ENCODE measurements around the gene ABHD17C.

Gene ABHD17C

GRCh38 chr15:80766275-80766674 lies 71.2 kb downstream of the ABHD17C start:
- Histone ChIP-seq H3K9ac (ENCODE audit: insufficient read length) (no peak overlapping the region), H3K9me3 (ENCODE audit: low read depth, low read length) (no peaks in the 10 kb centered on the region), H3K4me3 (no peak overlapping the region), H3K36me3 (ENCODE audit: insufficient read depth, low read length) (no peaks in the 10 kb centered on the region), H3K27ac (no peak overlapping the region)
- TF ChIP-seq EZH2 (IDR thresholded peaks at IDR 0.05) (no peak), FOXP2 (optimal IDR thresholded peaks at IDR 0.05; ENCODE audit: control extremely low read depth, extremely low read length, insufficient read depth) (no peak)
- DNase-seq (ENCODE audit: low read depth, low spot score): no peak

DNA sequence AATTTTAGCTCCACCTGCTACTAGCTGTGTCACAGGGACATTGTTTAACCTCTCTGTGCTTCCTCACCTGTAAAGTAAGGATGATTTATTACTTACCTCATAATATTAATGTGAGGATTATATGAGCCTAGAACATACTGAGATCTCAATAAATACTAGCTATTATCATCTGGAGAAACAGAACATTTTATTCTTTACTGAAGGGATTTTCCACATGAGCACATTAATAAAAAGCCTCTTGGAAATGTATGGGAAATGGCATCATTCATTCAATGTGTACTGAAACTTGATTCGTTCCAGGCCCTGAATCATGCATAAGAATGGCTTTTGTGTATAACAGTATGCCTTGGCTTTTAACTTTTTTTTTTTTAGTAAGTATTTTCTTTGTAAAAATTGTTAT lies 73.0 kb downstream of the ABHD17C start:
- no peak overlapping the region for H3K27ac ChIP-seq
- no peak overlapping the region for H3K9ac ChIP-seq (ENCODE audit: insufficient read length)
- TF ChIP-seq FOXP2 (optimal IDR thresholded peaks at IDR 0.05; ENCODE audit: control extremely low read depth, extremely low read length, insufficient read depth) (no peak), POLR2AphosphoS5 (IDR thresholded peaks at IDR 0.05; ENCODE audit: borderline replicate concordance, low read depth, low read length) (no peak), EZH2 (IDR thresholded peaks at IDR 0.05) (no peak)
- H3K4me3 ChIP-seq: no peak overlapping the region
- no peaks in the 10 kb centered on the region for H3K9me3 ChIP-seq (ENCODE audit: low read depth, low read length)
- no peak for DNase-seq (ENCODE audit: low read depth, low spot score)
- no peaks in the 10 kb centered on the region for H3K36me3 ChIP-seq (ENCODE audit: insufficient read depth, low read length)

GRCh38 chr15:80769153-80769828 lies 74.2 kb downstream of the ABHD17C start:
- Histone ChIP-seq H3K4me3 (no peak overlapping the region), H3K9me3 (ENCODE audit: low read depth, low read length) (no peaks in the 10 kb centered on the region), H3K9ac (ENCODE audit: insufficient read length) (no peak overlapping the region), H3K27ac (no peak overlapping the region), H3K36me3 (ENCODE audit: insufficient read depth, low read length) (no peaks in the 10 kb centered on the region)
- DNase-seq (ENCODE audit: low read depth, low spot score): no peak
- TF ChIP-seq POLR2AphosphoS5 (IDR thresholded peaks at IDR 0.05; ENCODE audit: borderline replicate concordance, low read depth, low read length) (no peak), EZH2 (IDR thresholded peaks at IDR 0.05) (no peak), FOXP2 (optimal IDR thresholded peaks at IDR 0.05; ENCODE audit: control extremely low read depth, extremely low read length, insufficient read depth) (no peak)

DNA sequence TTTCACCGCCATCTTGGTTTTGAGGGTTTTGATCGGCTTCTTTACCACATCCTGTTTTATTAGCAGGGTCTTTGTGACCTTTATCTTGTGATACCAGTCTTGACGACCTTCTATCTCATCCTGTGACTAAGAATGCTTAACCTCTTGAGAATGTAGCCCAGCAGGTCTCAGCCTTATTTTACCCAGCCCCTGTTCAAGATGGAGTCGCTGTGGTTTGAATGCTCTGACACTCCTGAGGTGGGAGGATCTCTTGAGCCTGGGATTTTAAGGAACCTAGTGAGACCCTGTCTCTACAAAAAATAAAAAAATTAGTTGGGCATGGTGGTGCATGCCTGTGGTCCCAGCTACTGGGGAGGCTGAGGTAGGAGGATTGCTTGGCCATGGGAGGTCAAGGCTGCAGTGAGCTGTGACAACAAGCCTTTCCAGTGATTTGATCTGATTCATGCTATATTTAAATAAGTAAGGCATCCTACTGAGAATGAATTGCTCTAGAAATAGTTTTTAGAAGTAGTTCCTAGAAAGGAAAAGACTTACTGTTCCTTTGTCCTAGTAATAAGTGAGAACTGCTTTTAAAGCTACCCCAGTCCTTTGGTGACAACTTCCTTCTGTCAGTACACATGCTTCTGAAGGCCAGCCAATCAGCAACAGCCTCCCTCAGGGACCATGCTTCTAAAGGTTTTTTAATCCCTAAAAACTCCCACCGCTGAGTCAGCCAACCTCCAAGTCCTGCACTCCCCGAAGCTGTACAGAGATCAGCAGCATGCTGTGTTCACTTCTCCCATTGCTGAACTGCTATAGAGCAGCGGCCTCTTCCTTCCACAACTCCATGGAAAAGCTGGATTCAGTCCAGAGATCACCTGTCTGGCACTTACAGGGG lies 75.0 kb downstream of the ABHD17C start:
- no peak for TF ChIP-seq EZH2 (IDR thresholded peaks at IDR 0.05)
- TF ChIP-seq FOXP2 (optimal IDR thresholded peaks at IDR 0.05; ENCODE audit: control extremely low read depth, extremely low read length, insufficient read depth): no peak
- no peak for TF ChIP-seq POLR2AphosphoS5 (IDR thresholded peaks at IDR 0.05; ENCODE audit: borderline replicate concordance, low read depth, low read length)
- Histone ChIP-seq H3K27ac (no peak overlapping the region), H3K9ac (ENCODE audit: insufficient read length) (no peak overlapping the region), H3K36me3 (ENCODE audit: insufficient read depth, low read length) (no peaks in the 10 kb centered on the region), H3K9me3 (ENCODE audit: low read depth, low read length) (no peaks in the 10 kb centered on the region), H3K4me3 (no peak overlapping the region)
- no peak for DNase-seq (ENCODE audit: low read depth, low spot score)

DNA sequence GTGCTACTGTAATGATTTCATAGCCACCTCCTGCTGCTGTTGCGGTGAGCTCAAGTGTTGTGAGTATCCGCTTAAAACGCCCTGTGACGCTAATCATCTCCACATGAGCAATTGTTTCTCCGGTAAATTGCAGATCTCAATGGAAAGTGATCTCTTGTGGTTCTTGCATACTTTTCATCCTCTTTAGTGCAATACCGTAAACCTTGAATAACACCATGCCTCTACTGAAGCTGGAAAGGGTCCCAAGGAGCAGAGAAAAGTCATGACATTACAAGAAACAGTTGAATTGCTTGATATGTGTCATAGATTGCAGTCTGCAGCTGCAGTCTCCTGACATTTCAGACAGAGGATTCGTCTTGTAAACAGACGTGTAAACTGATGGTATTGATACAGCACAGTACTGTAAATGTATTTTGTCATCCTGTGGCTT lies 78.0 kb downstream of the ABHD17C start:
- Histone ChIP-seq H3K9me3 (ENCODE audit: low read depth, low read length) (no peaks in the 10 kb centered on the region), H3K27ac (no peak overlapping the region), H3K36me3 (ENCODE audit: insufficient read depth, low read length) (no peaks in the 10 kb centered on the region), H3K4me3 (no peak overlapping the region), H3K9ac (ENCODE audit: insufficient read length) (no peak overlapping the region)
- TF ChIP-seq POLR2AphosphoS5 (IDR thresholded peaks at IDR 0.05; ENCODE audit: borderline replicate concordance, low read depth, low read length): no peak
- DNase-seq (ENCODE audit: low read depth, low spot score): no peak

DNA sequence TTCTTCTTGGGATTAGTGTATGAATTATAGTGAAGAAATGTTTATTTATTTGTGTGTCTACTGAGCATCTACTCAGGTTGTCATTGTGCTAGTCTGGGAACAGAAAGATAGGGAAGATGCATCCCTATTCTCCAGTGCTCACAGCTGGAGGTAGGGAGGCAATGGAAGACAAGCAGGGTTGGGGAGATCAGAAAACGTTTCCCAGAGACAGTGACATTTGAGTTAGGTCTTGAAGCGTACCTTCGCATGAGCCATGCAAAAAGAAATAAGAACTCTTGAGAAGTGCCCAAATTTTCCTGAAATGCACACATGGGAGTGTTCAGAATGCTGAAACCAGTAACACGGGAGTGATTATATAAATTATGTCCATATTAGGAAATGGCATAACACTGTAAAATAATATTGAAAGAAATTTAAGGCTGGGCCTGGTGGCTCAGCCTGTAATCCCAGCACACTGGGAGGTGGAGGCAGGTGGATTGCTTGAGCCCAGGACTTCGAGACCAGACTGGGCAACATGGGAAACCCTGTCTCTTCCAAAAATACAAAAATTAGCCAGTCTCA lies 78.8 kb downstream of the ABHD17C start:
- H3K9ac ChIP-seq (ENCODE audit: insufficient read length): no peak overlapping the region
- H3K27ac ChIP-seq: no peak overlapping the region
- TF ChIP-seq FOXP2 (optimal IDR thresholded peaks at IDR 0.05; ENCODE audit: control extremely low read depth, extremely low read length, insufficient read depth) (no peak), POLR2AphosphoS5 (IDR thresholded peaks at IDR 0.05; ENCODE audit: borderline replicate concordance, low read depth, low read length) (no peak), EZH2 (IDR thresholded peaks at IDR 0.05) (no peak)
- H3K4me3 ChIP-seq: no peak overlapping the region
- no peaks in the 10 kb centered on the region for H3K9me3 ChIP-seq (ENCODE audit: low read depth, low read length)
- DNase-seq (ENCODE audit: low read depth, low spot score): no peak
- no peaks in the 10 kb centered on the region for H3K36me3 ChIP-seq (ENCODE audit: insufficient read depth, low read length)

DNA sequence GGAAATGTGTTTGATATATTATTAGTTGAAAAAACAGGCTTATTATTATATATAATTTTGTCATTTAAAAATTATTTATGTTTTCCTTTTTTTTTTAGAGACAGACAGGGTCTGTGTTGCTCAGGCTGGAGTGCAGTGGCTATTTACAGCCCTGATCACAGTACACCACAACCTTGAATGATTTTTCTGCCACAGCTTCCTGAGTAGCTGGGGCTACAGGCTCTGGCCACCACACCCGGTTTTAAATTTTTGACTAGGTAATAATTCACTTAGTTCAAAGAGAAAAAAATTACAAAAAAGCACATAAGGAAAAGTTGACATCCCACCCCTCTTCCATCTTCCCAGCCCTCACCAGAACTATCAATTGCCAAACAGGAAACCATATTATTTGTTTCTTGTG lies 79.4 kb downstream of the ABHD17C start:
- no peak for DNase-seq (ENCODE audit: low read depth, low spot score)
- no peak for TF ChIP-seq EZH2 (IDR thresholded peaks at IDR 0.05)
- TF ChIP-seq FOXP2 (optimal IDR thresholded peaks at IDR 0.05; ENCODE audit: control extremely low read depth, extremely low read length, insufficient read depth): no peak
- no peak for TF ChIP-seq POLR2AphosphoS5 (IDR thresholded peaks at IDR 0.05; ENCODE audit: borderline replicate concordance, low read depth, low read length)
- Histone ChIP-seq H3K36me3 (ENCODE audit: insufficient read depth, low read length) (no peaks in the 10 kb centered on the region), H3K27ac (no peak overlapping the region), H3K4me3 (no peak overlapping the region), H3K9me3 (ENCODE audit: low read depth, low read length) (no peaks in the 10 kb centered on the region), H3K9ac (ENCODE audit: insufficient read length) (no peak overlapping the region)

DNA sequence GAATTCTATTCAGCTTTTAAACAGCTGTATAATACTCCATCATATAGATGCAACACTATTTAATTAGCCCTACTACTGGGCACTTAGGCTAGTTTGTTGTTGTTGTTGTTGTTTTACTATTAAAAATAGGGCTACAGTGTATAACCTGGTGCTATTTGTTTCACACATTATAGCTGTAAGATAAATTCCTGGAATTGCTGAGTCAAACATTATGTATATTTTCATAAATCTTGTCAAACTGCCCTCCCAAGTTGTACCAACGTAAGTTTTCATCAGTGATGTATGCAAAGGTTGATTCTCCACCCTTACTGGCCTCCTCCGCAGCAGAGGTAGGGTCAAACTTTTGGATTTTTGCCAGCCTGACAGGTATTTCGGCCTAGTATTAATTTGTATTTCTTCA lies 80.2 kb downstream of the ABHD17C start:
- TF ChIP-seq EZH2 (IDR thresholded peaks at IDR 0.05) (no peak), POLR2AphosphoS5 (IDR thresholded peaks at IDR 0.05; ENCODE audit: borderline replicate concordance, low read depth, low read length) (no peak), FOXP2 (optimal IDR thresholded peaks at IDR 0.05; ENCODE audit: control extremely low read depth, extremely low read length, insufficient read depth) (no peak)
- H3K36me3 ChIP-seq (ENCODE audit: insufficient read depth, low read length): no peaks in the 10 kb centered on the region
- no peak for DNase-seq (ENCODE audit: low read depth, low spot score)
- H3K9me3 ChIP-seq (ENCODE audit: low read depth, low read length): no peaks in the 10 kb centered on the region
- H3K4me3 ChIP-seq: no peak overlapping the region
- no peak overlapping the region for H3K9ac ChIP-seq (ENCODE audit: insufficient read length)
- no peak overlapping the region for H3K27ac ChIP-seq

All from SK-N-MC (cell line).